A549 (cell line): Measurements from ENCODE around the gene KRT81. TPM values are rescaled to one million over a fixed set of nuclear protein-coding genes. Genes with fewer than 3 reads are reported as not detected.
A peak's percentile ranks its signal among the peaks of the same experiment; 100 is the strongest.
"Not testable (repeated sequence)": the region's sequence is repeated elsewhere in the genome, so short reads cannot be mapped to it uniquely, and the experiment has no call there.

Experiments
- ATAC-seq, 2 experiments: fragments of 200-7000 bp in 1 of 2; fragments of >200 bp in 1 of 2; cut with Nextera tagmentation in 1 of 2; cut with Tn5 transposase in 1 of 2; 3 replicates each; pipeline versions ENCODE4 v1.8.0 to v1.9.1; 2018 to 2020; ENCODE audit warnings: mild to moderate bottlenecking in 1 of 2, moderate library complexity in 1 of 2
- CTCF ChIA-PET: fragments of 300-600 bp; sonication (Branson Sonifier 250); formaldehyde crosslinking; extraction: SDS; loops from one replicate; lab custom pipeline; 2021; ENCODE audit warnings: antibody characterized with exemption, inconsistent platforms; lab: Yijun Ruan, JAX
- POLR2A ChIA-PET: fragments of 350-600 bp; formaldehyde crosslinking; extraction: SDS; loops from one replicate; lab custom pipeline; 2021; ENCODE audit warnings: antibody characterized with exemption, inconsistent platforms; lab: Yijun Ruan, JAX
- DNase-seq, 2 experiments: peaks; one replicate each; pipeline versions ENCODE4 v3.0.0 to v3.0.0-alpha.2; 2011 to 2016; ENCODE audit warnings: low read depth in 1 of 2, low spot score in 1 of 2
- FAIRE-seq: peaks from 2 replicates; lab custom pipeline; 2011; peaks lifted over from hg19 to GRCh38; lab: Jason Lieb, UNC
- H3K27ac ChIP-seq, 2 experiments: fragments of >200 bp; sonication (Bioruptor Twin); formaldehyde crosslinking; 3 replicates each; pipeline ENCODE4 v1.5.1; 2016 to 2017
- H3K4me1 ChIP-seq: fragments of >200 bp; sonication (Bioruptor Twin); formaldehyde crosslinking; 3 replicates; pipeline ENCODE4 v1.6.1; 2016
- H3K4me2 ChIP-seq: fragments of >200 bp; sonication (Bioruptor Twin); formaldehyde crosslinking; 3 replicates; pipeline ENCODE4 v1.6.1; 2016
- H3K4me3 ChIP-seq: fragments of >200 bp; sonication (Bioruptor Twin); formaldehyde crosslinking; 3 replicates; pipeline ENCODE4 v1.5.1; 2016
- H3K9me3 ChIP-seq: fragments of >200 bp; sonication (Bioruptor Twin); formaldehyde crosslinking; 3 replicates; pipeline ENCODE4 v1.6.1; 2016
- EHF ChIP-seq: fragments of 250-450 bp; sonication (Bioruptor Pico); IDR thresholded peaks from 2 replicates; pipeline ENCODE4 v1.5.0; 2020; ENCODE audit warnings: mild to moderate bottlenecking
- FOSL2 ChIP-seq, 2 experiments: fragments of 450-650 bp in 1 of 2; fragments of >200 bp in 1 of 2; sonication (Bioruptor Twin) in 1 of 2; formaldehyde crosslinking; IDR thresholded peaks; 2 replicates each; pipeline versions ENCODE4 v1.5.0 to v1.6.1; 2016 to 2020; ENCODE audit warnings: mild to moderate bottlenecking in 1 of 2, moderate library complexity in 1 of 2
- GATA3 ChIP-seq: IDR thresholded peaks from 2 replicates; pipeline ENCODE4 v1.6.1; 2012; ENCODE audit warnings: borderline replicate concordance
- HOXB13 ChIP-seq: fragments of 250-450 bp; sonication (Bioruptor Pico); IDR thresholded peaks from 2 replicates; pipeline ENCODE4 v1.5.0; 2020; ENCODE audit warnings: low read depth, mild to moderate bottlenecking, moderate library complexity
- JUN ChIP-seq, 2 experiments: fragments of >200 bp; sonication (Bioruptor Twin); formaldehyde crosslinking; IDR thresholded peaks; 2 replicates in 1 of 2; 3 replicates in 1 of 2; pipeline ENCODE4 v1.6.1; 2016 to 2017
- POLR2A ChIP-seq: IDR thresholded peaks from 2 replicates; pipeline ENCODE4 v1.6.1; 2012; ENCODE audit warnings: mild to moderate bottlenecking, low read length
- RAD21 ChIP-seq, 2 experiments: fragments of >200 bp in 1 of 2; sonication (Bioruptor Twin) in 1 of 2; formaldehyde crosslinking in 1 of 2; IDR thresholded peaks in 1 of 2; conservative IDR thresholded peaks in 1 of 2; 2 replicates in 1 of 2; 3 replicates in 1 of 2; pipeline ENCODE4 v1.6.1; 2012 to 2018; ENCODE audit warnings: inconsistent platforms in 1 of 2
- SMC3 ChIP-seq: fragments of >200 bp; sonication (Bioruptor Twin); formaldehyde crosslinking; IDR thresholded peaks from 3 replicates; pipeline ENCODE4 v1.6.1; 2018; ENCODE audit warnings: inconsistent platforms
- ZFP36 ChIP-seq: fragments of 450-650 bp; IDR thresholded peaks from 2 replicates; pipeline ENCODE4 v1.6.1; 2014; ENCODE audit warnings: borderline replicate concordance; ENCODE audit not compliant: partially characterized antibody
- WGBS: methylation state at CpG from one replicate; pipeline ENCODE4 v1.1.6; 2017; ENCODE audit errors: missing lambda C conversion rate; 5-methylcytosine and 5-hydroxymethylcytosine counted together
- polyA plus RNA-seq, 4 experiments: library from polyadenylated mRNA; depleted of rRNA in 3 of 4; stranded (reverse); fragments of >200 nt; fragmentation: RNase III in 1 of 4; extraction: RNeasy Plus Mini Kit Qiagen cat#74134 plus additional on column Dnase treatment in 1 of 4; gene quantifications; 2 replicates in 3 of 4; 3 replicates in 1 of 4; pipeline ENCODE4 v1.2.3, GENCODE V29; 2011 to 2017
- TF ChIP-seq, protein P1 (sequence below): IDR thresholded peaks from 2 replicates; pipeline ENCODE4 v1.6.1; 2012
- TF ChIP-seq, protein P2 (sequence below): fragments of >200 bp; sonication (Bioruptor Twin); formaldehyde crosslinking; IDR thresholded peaks from 3 replicates; pipeline ENCODE4 v1.6.1; 2016
- TF ChIP-seq, protein P3 (sequence below): fragments of >200 bp; sonication (Bioruptor Twin); formaldehyde crosslinking; IDR thresholded peaks from 3 replicates; pipeline ENCODE4 v1.5.1; 2016

Gene KRT81
- polyA plus RNA-seq, 2 of the 4 experiments (the other 2 are of a cell fraction) = 1,799 to 3,643 TPM

DNA sequence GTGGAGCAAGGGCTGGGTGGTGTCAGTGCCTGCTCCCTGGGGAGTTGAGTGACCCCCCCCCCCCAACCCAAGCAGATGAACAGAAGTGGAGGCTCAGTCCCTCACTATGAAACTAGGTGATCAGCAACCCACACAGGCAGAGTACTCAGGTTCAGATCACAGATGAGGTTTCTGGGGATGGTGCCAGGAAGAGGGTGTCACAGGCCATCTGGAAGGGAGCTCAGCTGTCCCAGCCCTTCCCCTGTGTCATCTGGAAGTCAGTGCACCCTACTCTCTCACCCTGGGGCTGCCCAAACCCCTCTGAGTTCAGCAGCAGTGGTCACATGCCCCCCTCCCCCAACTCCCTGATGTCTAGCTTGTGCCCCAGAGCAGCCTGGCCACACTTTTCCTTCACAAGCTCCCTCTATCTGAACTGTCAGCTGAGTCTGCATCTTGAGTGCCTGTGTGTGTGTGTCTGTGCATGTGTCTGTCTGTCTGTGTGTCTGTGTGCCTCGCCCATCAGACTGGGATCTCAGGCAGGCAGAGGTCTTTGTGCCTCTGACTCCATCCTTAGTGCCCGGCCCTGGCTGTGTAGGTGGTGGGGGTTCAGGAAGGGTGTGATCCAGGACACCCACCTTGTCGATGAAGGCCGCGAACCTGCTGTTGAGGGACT, 725 bp downstream of the KRT81 start:
- H3K9me3 ChIP-seq, ATAC-seq, H3K4me2 ChIP-seq, POLR2A ChIA-PET, H3K4me3 ChIP-seq, H3K27ac ChIP-seq, DNase-seq: not testable (repeated sequence)
- CTCF ChIA-PET = interaction anchor here (7.4 kb wide), 1 partner anchor 17 kb away, joined by 42 read pairs; no protein-coding TSS in a partner anchor
- peak; percentile 97 for FAIRE-seq
- H3K4me1 ChIP-seq = peaks cover 37% of the 10 kb centered on the region
- no CpG with 5 or more reads among the region's 5 CpGs for WGBS

DNA sequence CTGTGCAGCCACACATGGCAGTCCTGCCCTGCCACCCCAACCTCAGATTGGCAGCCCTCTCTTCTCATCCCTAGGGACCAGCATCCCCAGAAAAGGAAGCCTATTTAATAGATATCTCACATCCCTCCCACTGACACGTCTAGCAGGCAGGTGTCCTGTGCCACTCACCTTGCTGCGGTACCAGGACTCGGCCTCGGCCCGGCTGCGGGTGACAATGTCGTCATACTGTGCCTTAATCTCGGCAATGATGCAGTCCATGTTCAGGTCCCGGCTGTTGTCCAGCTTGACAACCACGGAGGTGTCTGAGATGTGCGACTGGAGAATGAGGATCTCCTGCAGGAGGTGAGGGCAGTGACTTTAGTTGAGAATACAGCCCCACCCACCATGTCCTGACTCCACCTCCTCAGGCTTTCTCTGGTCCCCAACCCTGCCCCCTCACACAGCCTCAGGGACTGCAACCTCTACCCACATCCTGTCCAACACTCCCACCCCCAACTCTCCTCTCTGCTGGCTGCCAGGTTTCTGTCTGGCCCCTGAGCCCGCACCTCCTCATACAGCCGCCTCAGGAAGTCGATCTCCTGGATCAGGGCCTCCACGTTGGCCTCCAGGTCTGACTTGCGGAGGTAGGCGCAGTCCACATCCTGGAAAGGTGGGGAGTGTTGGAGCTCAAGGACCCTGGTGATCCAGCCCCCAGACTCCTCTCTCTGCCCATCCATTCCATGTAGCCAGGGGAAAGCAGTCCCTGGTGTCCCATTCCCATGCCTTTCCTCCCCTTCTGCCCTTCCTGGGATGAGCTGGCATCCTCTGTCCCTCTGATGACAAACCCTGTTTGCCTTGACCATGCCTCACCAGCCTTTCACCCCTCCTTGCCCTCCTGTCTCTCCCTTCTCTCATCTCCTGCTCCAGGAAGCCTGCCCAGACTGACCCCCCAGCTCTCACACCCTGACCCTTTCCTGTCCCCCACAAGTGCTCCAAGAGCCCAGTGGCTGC, 3.2 kb downstream of the KRT81 start:
- not testable (repeated sequence) for H3K9me3 ChIP-seq; TF ChIP-seq FOSL2 (IDR thresholded peaks at IDR 0.05)
- peak overlapping the region; percentile 96 to 100 for H3K27ac ChIP-seq
- ATAC-seq (peak; percentile 52 to 67), FAIRE-seq (peak; percentile 89), DNase-seq (peak in 1 of 2 experiments; percentile 90)
- H3K4me1 ChIP-seq = peaks cover 55% of the 10 kb centered on the region
- H3K4me2 ChIP-seq = peak overlapping the region; percentile 94
- 23% methylated on average over 17 of the region's 17 CpGs for WGBS
- H3K4me3 ChIP-seq = peak overlapping the region; percentile 59
- ChIA-PET POLR2A (interaction anchor here (0.7 to 1.2 kb wide), 6 partner anchors 23 to 141 kb away, joined by 3 to 6 read pairs (median 4); no protein-coding TSS in a partner anchor), CTCF (interaction anchor here (1.1 to 15.3 kb wide), 13 partner anchors 9 to 593 kb away, joined by 3 to 387 read pairs (median 9); partner anchors contain the start of gene KRT83)
- TF ChIP-seq ZFP36 = peak; percentile 30
- TF ChIP-seq, protein P1, sequence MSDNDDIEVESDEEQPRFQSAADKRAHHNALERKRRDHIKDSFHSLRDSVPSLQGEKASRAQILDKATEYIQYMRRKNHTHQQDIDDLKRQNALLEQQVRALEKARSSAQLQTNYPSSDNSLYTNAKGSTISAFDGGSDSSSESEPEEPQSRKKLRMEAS = peak; percentile 35; the same call in 1 of the 2 replicates
- TF ChIP-seq FOSL2 (CRISPR knock-in tag; IDR thresholded peaks at IDR 0.05) = peak; percentile 30; the same call in 1 of the 2 replicates
- TF ChIP-seq JUN (IDR thresholded peaks at IDR 0.05) = peak; percentile 73 to 78; a peak in 3 of 5 replicates
- TF ChIP-seq, protein P2, sequence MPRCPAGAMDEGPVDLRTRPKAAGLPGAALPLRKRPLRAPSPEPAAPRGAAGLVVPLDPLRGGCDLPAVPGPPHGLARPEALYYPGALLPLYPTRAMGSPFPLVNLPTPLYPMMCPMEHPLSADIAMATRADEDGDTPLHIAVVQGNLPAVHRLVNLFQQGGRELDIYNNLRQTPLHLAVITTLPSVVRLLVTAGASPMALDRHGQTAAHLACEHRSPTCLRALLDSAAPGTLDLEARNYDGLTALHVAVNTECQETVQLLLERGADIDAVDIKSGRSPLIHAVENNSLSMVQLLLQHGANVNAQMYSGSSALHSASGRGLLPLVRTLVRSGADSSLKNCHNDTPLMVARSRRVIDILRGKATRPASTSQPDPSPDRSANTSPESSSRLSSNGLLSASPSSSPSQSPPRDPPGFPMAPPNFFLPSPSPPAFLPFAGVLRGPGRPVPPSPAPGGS = 0 out of 3 replicates have a peak, but pooled peaks have one; percentile 65
- TF ChIP-seq GATA3 = peak; percentile 6; the same call in 1 of the 2 replicates
- TF ChIP-seq POLR2A = peak; percentile 52

DNA sequence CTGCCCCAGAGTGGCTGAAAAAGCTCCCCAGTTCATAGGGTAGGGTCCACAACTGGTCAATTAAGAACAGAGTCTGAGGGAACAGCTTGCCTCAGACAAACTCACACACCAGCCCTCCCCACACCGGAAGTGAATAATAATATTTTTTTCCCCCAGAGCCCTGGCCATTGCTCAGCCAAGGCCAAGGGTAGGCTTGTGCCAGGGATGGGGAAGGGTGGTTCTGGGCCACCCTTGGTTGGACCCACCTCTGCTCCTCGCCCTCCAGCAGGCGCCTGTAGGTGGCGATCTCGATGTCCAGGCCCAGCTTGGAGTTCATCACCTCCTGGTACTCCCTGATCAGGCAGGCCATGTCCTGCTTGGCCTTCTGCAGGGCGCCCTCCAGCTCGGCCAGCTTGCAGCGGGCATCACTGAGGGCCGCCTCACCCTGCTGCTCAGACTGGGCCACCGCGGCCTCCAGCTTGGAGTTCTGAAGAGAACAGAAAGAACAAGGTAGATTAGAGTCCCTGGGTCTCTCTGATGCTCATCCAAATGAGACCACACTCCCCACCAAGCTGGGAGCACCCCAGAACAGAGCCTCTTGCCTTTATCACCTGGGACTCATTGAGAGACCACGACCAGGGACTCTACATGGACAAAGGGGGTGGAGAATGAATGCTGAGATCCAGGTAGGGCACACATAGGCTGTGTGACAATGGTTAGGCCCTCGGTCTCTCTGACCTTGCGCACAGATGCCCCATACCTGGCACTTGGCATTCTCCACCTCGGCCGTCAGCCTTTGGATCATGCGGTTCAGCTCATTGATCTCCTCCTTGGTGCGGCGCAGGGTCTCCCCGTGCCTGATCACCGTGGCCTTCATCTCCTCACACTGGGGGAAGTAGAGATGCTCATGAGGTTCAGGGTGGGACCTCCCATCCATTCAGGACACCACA, 4.2 kb downstream of the KRT81 start:
- CTCF ChIA-PET = interaction anchor here (0.8 to 15.3 kb wide), 24 partner anchors 8 to 594 kb away, joined by 3 to 387 read pairs (median 6); partner anchors contain the start of gene KRT83
- H3K27ac ChIP-seq = peak overlapping the region; percentile 96 to 100
- H3K4me1 ChIP-seq = peaks cover 55% of the 10 kb centered on the region
- peak overlapping the region; percentile 94 for H3K4me2 ChIP-seq
- FAIRE-seq = peak; percentile 13
- POLR2A ChIA-PET = interaction anchor here (0.9 to 1.7 kb wide), 5 partner anchors 32 to 139 kb away, joined by 3 to 13 read pairs (median 4); partner anchors contain the start of gene KRT7
- peak in 1 of 2 experiments; percentile 17; a peak in 3 of 6 replicates for ATAC-seq
- peak in 1 of 2 experiments; percentile 67 for DNase-seq
- 24% methylated on average over 10 of the region's 21 CpGs for WGBS
- TF ChIP-seq RAD21 (conservative IDR thresholded peaks at IDR 0.05 in 1 of 2, IDR thresholded peaks at IDR 0.05 in 1 of 2) (peak in 1 of 2 experiments; percentile 3; a peak in 1 of 5 replicates), GATA3 (0 out of 2 replicates have a peak, but pooled peaks have one; percentile 7), SMC3 (peak; percentile 25; the same call in 1 of the 3 replicates), EHF (CRISPR knock-in tag) (peak; percentile 48; the same call in 1 of the 2 replicates), POLR2A (peak; percentile 16; the same call in 1 of the 2 replicates), JUN (IDR thresholded peaks at IDR 0.05) (0 out of 5 replicates have a peak, but pooled peaks of 1 of the 2 experiments have one; percentile 56), HOXB13 (CRISPR knock-in tag) (peak; percentile 47; the same call in 1 of the 2 replicates)
- TF ChIP-seq, protein P3, sequence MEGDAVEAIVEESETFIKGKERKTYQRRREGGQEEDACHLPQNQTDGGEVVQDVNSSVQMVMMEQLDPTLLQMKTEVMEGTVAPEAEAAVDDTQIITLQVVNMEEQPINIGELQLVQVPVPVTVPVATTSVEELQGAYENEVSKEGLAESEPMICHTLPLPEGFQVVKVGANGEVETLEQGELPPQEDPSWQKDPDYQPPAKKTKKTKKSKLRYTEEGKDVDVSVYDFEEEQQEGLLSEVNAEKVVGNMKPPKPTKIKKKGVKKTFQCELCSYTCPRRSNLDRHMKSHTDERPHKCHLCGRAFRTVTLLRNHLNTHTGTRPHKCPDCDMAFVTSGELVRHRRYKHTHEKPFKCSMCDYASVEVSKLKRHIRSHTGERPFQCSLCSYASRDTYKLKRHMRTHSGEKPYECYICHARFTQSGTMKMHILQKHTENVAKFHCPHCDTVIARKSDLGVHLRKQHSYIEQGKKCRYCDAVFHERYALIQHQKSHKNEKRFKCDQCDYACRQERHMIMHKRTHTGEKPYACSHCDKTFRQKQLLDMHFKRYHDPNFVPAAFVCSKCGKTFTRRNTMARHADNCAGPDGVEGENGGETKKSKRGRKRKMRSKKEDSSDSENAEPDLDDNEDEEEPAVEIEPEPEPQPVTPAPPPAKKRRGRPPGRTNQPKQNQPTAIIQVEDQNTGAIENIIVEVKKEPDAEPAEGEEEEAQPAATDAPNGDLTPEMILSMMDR = peak; percentile 35; the same call in 2 of the 3 replicates
- not testable (repeated sequence) for H3K9me3 ChIP-seq
- H3K4me3 ChIP-seq = peak overlapping the region; percentile 59
